GM23338 (cell line): ENCODE results near the gene SIRPD. TPM values are rescaled to one million over a fixed set of nuclear protein-coding genes. Genes with fewer than 3 reads are reported as not detected.

Source experiments
- ATAC-seq: fragments of 200-7000 bp; cut with Tn5 transposase; 3 replicates; pipeline ENCODE4 v1.9.1; 2020
- DNase-seq: peaks from one replicate; pipeline ENCODE4 v3.0.0-alpha.2; 2015; ENCODE audit warnings: low spot score
- H2AFZ ChIP-seq: fragments of 200-600 bp; sonication (generic); 2 replicates; pipeline ENCODE4 v1.8.0; 2016; ENCODE audit warnings: antibody characterized with exemption, mild to moderate bottlenecking, moderate library complexity
- H3F3A ChIP-seq: fragments of 200-600 bp; sonication (generic); replicated peaks from 2 replicates; pipeline ENCODE4 v1.8.0; 2017; ENCODE audit warnings: antibody characterized with exemption, mixed run types, low read depth
- H3K27ac ChIP-seq: fragments of 200-600 bp; sonication (generic); 2 replicates; pipeline ENCODE4 v1.6.1; 2016; ENCODE audit warnings: low read depth
- H3K27me3 ChIP-seq: fragments of 200-600 bp; sonication (generic); 2 replicates; pipeline ENCODE4 v1.8.0; 2016; ENCODE audit warnings: mild to moderate bottlenecking, mixed run types, moderate library complexity; ENCODE audit not compliant: insufficient read depth
- H3K36me3 ChIP-seq: fragments of 200-600 bp; sonication (generic); 2 replicates; pipeline ENCODE4 v1.8.0; 2016; ENCODE audit warnings: mild to moderate bottlenecking; ENCODE audit not compliant: insufficient read depth
- H3K4me1 ChIP-seq: fragments of 200-600 bp; sonication (generic); 2 replicates; pipeline ENCODE4 v1.8.0; 2016; ENCODE audit warnings: mild to moderate bottlenecking, moderate library complexity; ENCODE audit not compliant: insufficient read depth
- H3K4me2 ChIP-seq: fragments of 200-600 bp; sonication (generic); 2 replicates; pipeline ENCODE4 v1.7.1; 2017; ENCODE audit warnings: mixed run types
- H3K4me3 ChIP-seq: fragments of 200-600 bp; sonication (generic); 2 replicates; pipeline ENCODE4 v1.6.1; 2016; ENCODE audit warnings: mixed run types
- H3K79me2 ChIP-seq: fragments of 200-600 bp; sonication (generic); replicated peaks from 2 replicates; pipeline ENCODE4 v1.8.0; 2017; ENCODE audit warnings: mild to moderate bottlenecking; ENCODE audit not compliant: insufficient read depth
- H3K9me2 ChIP-seq: fragments of 200-600 bp; sonication (generic); 2 replicates; pipeline ENCODE4 v1.8.0; 2017; ENCODE audit not compliant: insufficient read depth
- H4K20me1 ChIP-seq: fragments of 200-600 bp; sonication (generic); replicated peaks from 2 replicates; pipeline ENCODE4 v1.8.0; 2017; ENCODE audit warnings: mild to moderate bottlenecking; ENCODE audit not compliant: insufficient read depth
- H3K27ac Mint-ChIP-seq: 2 replicates; pipeline ENCODE4 v1.8.0; 2020; ENCODE audit warnings: inconsistent platforms, mild to moderate bottlenecking, moderate library complexity, mixed read lengths
- H3K27me3 Mint-ChIP-seq: 3 replicates; pipeline ENCODE4 v1.8.0; 2022; ENCODE audit warnings: low read depth, mild to moderate bottlenecking, moderate library complexity, mixed read lengths, inconsistent platforms; ENCODE audit not compliant: insufficient read depth, poor library complexity
- H3K36me3 Mint-ChIP-seq: 3 replicates; pipeline ENCODE4 v1.8.0; 2021; ENCODE audit warnings: low read depth, mild to moderate bottlenecking, inconsistent platforms, moderate library complexity, mixed read lengths
- H3K4me1 Mint-ChIP-seq: 3 replicates; pipeline ENCODE4 v1.8.0; 2020; ENCODE audit warnings: mild to moderate bottlenecking, inconsistent platforms, mixed read lengths
- H3K4me3 Mint-ChIP-seq: 3 replicates; pipeline ENCODE4 v1.8.0; 2021; ENCODE audit warnings: moderate library complexity, mild to moderate bottlenecking, inconsistent platforms, mixed read lengths
- H3K9me3 Mint-ChIP-seq: 3 replicates; pipeline ENCODE4 v1.8.0; 2020; ENCODE audit warnings: moderate library complexity, mild to moderate bottlenecking, inconsistent platforms, mixed read lengths
- CREB1 ChIP-seq: fragments of 250-450 bp; sonication (Bioruptor Pico); IDR thresholded peaks from 2 replicates; pipeline ENCODE4 v1.5.0; 2020; ENCODE audit warnings: low read depth, mild to moderate bottlenecking, moderate library complexity
- EZH2 ChIP-seq: fragments of 200-600 bp; sonication (generic); IDR thresholded peaks from one replicate; pipeline ENCODE4 v1.8.0; 2017; ENCODE audit warnings: antibody characterized with exemption, mild to moderate bottlenecking, low read depth; ENCODE audit not compliant: unreplicated experiment
- EZH2phosphoT487 ChIP-seq: fragments of 200-600 bp; sonication (generic); IDR thresholded peaks from one replicate; pipeline ENCODE4 v1.8.1; 2018; ENCODE audit warnings: antibody characterized with exemption; ENCODE audit not compliant: unreplicated experiment
- JUNB ChIP-seq: IDR thresholded peaks from one replicate; pipeline ENCODE4 v1.6.1; 2016; ENCODE audit warnings: antibody characterized with exemption; ENCODE audit not compliant: unreplicated experiment
- NANOG ChIP-seq: IDR thresholded peaks from 2 replicates; pipeline ENCODE4 v1.6.1; 2016; ENCODE audit warnings: antibody characterized with exemption, borderline replicate concordance
- POLR2AphosphoS5 ChIP-seq: IDR thresholded peaks from 2 replicates; pipeline ENCODE4 v1.6.1; 2016; ENCODE audit warnings: antibody characterized with exemption, low read depth
- REST ChIP-seq: IDR thresholded peaks from one replicate; pipeline ENCODE4 v1.6.1; 2018; ENCODE audit warnings: antibody characterized with exemption; ENCODE audit not compliant: unreplicated experiment
- STAT1 ChIP-seq: IDR thresholded peaks from one replicate; pipeline ENCODE4 v1.6.1; 2016; ENCODE audit warnings: antibody characterized with exemption; ENCODE audit not compliant: unreplicated experiment
- ZNF114 ChIP-seq: fragments of 250-450 bp; sonication (Bioruptor Pico); IDR thresholded peaks from 2 replicates; pipeline ENCODE4 v1.5.0; 2020; ENCODE audit warnings: mild to moderate bottlenecking, moderate library complexity
- ZNF331 ChIP-seq: fragments of 250-450 bp; sonication (Bioruptor Pico); IDR thresholded peaks from 2 replicates; pipeline ENCODE4 v1.5.0; 2020; ENCODE audit warnings: low read depth, mild to moderate bottlenecking, moderate library complexity
- ZNF462 ChIP-seq: fragments of 250-450 bp; sonication (Bioruptor Pico); IDR thresholded peaks from 2 replicates; pipeline ENCODE4 v1.5.0; 2020; ENCODE audit warnings: mild to moderate bottlenecking, moderate library complexity
- polyA plus RNA-seq: library from polyadenylated mRNA; unstranded; fragments of >200 nt; fragmentation: Nextera tagmentation; extraction: Ambion mirVana; gene quantifications from 2 replicates; pipeline ENCODE4 v1.2.1, GENCODE V29; 2016
- total RNA-seq: library from RNA; depleted of rRNA; stranded (reverse); fragments of >200 nt; shearing (Covaris generic); gene quantifications from 2 replicates; pipeline ENCODE4 v1.2.3, GENCODE V29; 2014
- TF ChIP-seq, protein P1 (sequence below): IDR thresholded peaks from 2 replicates; pipeline ENCODE4 v1.6.1; 2016; ENCODE audit warnings: antibody characterized with exemption
- TF ChIP-seq, protein P2 (sequence below), 2 experiments: fragments of 200-600 bp in 1 of 2; sonication (generic) in 1 of 2; conservative IDR thresholded peaks; 2 replicates each; pipeline versions ENCODE4 v1.5.1 to v1.6.1; 2016 to 2017; ENCODE audit warnings: antibody characterized with exemption in 2 of 2, low read depth in 2 of 2, mild to moderate bottlenecking in 2 of 2, moderate library complexity in 1 of 2

Gene SIRPD
- total and polyA plus RNA-seq, 2 experiments from 2014 or later: not detected

GRCh38 chr20:1587781-1588532, 30.5 kb upstream of the SIRPD start:
- Mint-ChIP-seq H3K4me1 (no peaks in the 10 kb centered on the region), H3K4me3 (no peak overlapping the region), H3K27ac (no peak overlapping the region), H3K36me3 (no peaks in the 10 kb centered on the region), H3K9me3 (no peaks in the 10 kb centered on the region), H3K27me3 (no peaks in the 10 kb centered on the region)
- H3F3A ChIP-seq: no peaks in the 10 kb centered on the region
- H3K79me2 ChIP-seq: no peaks in the 10 kb centered on the region
- no peaks in the 10 kb centered on the region for H3K9me2 ChIP-seq
- H3K4me1 ChIP-seq: no peaks in the 10 kb centered on the region
- DNase-seq: no peak
- H3K27me3 ChIP-seq: no peaks in the 10 kb centered on the region
- no peaks in the 10 kb centered on the region for H4K20me1 ChIP-seq
- H3K4me3 ChIP-seq: no peak overlapping the region
- no peak for TF ChIP-seq ZNF462 (CRISPR knock-in tag)
- no peak for TF ChIP-seq CREB1 (CRISPR knock-in tag)
- TF ChIP-seq POLR2AphosphoS5: no peak
- TF ChIP-seq, protein P1, sequence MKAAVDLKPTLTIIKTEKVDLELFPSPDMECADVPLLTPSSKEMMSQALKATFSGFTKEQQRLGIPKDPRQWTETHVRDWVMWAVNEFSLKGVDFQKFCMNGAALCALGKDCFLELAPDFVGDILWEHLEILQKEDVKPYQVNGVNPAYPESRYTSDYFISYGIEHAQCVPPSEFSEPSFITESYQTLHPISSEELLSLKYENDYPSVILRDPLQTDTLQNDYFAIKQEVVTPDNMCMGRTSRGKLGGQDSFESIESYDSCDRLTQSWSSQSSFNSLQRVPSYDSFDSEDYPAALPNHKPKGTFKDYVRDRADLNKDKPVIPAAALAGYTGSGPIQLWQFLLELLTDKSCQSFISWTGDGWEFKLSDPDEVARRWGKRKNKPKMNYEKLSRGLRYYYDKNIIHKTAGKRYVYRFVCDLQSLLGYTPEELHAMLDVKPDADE: no peak
- TF ChIP-seq REST: no peak
- no peak for TF ChIP-seq EZH2
- no peak for TF ChIP-seq NANOG
- no peak for TF ChIP-seq JUNB
- no peak for TF ChIP-seq ZNF114 (CRISPR knock-in tag)
- no peak for TF ChIP-seq STAT1
- TF ChIP-seq ZNF331: no peak
- TF ChIP-seq EZH2phosphoT487: no peak
- TF ChIP-seq, protein P2, sequence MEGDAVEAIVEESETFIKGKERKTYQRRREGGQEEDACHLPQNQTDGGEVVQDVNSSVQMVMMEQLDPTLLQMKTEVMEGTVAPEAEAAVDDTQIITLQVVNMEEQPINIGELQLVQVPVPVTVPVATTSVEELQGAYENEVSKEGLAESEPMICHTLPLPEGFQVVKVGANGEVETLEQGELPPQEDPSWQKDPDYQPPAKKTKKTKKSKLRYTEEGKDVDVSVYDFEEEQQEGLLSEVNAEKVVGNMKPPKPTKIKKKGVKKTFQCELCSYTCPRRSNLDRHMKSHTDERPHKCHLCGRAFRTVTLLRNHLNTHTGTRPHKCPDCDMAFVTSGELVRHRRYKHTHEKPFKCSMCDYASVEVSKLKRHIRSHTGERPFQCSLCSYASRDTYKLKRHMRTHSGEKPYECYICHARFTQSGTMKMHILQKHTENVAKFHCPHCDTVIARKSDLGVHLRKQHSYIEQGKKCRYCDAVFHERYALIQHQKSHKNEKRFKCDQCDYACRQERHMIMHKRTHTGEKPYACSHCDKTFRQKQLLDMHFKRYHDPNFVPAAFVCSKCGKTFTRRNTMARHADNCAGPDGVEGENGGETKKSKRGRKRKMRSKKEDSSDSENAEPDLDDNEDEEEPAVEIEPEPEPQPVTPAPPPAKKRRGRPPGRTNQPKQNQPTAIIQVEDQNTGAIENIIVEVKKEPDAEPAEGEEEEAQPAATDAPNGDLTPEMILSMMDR (conservative IDR thresholded peaks at IDR 0.05; ENCODE audit: low read depth in 2 of 2): no peak
- H3K27ac ChIP-seq: no peak overlapping the region
- H3K36me3 ChIP-seq: no peaks in the 10 kb centered on the region
- H3K4me2 ChIP-seq: no peak overlapping the region
- H2AFZ ChIP-seq: no peak overlapping the region
- no peak for ATAC-seq
